Measurements from ENCODE around the gene ZNF407.

ZNF407 gene

DNA sequence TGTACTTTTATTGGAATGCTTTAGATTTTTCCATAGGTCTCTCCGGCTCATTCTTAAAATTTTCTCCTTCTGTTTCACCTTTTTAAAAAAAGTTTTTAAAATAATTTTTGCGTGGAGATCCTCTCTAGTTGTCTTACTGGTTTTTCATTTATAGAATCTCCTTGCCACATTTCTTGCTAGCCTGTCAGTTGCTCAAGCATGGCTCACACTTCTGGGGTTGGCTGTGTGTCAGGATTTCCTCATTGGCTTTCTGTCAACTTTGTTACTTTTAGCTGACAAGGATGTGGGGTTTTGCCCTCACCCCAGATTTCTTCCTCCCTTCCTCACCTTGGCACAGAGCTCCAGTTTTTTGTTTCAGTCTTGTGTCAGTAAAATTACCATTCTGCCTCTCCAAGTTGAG is 124.6 kb downstream of the ZNF407 start:
- TF ChIP-seq, protein P1, sequence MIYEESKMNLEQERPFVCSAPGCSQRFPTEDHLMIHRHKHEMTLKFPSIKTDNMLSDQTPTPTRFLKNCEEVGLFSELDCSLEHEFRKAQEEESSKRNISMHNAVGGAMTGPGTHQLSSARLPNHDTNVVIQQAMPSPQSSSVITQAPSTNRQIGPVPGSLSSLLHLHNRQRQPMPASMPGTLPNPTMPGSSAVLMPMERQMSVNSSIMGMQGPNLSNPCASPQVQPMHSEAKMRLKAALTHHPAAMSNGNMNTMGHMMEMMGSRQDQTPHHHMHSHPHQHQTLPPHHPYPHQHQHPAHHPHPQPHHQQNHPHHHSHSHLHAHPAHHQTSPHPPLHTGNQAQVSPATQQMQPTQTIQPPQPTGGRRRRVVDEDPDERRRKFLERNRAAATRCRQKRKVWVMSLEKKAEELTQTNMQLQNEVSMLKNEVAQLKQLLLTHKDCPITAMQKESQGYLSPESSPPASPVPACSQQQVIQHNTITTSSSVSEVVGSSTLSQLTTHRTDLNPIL (CRISPR knock-in tag; IDR thresholded peaks at IDR 0.05; ENCODE audit: low read depth) = no peak
- TF ChIP-seq ZNF565 (CRISPR knock-in tag; conservative IDR thresholded peaks at IDR 0.05; ENCODE audit: low read depth) = no peak
- TF ChIP-seq ZFP30 (CRISPR knock-in tag; IDR thresholded peaks at IDR 0.05) = no peak
- TF ChIP-seq, protein P2, sequence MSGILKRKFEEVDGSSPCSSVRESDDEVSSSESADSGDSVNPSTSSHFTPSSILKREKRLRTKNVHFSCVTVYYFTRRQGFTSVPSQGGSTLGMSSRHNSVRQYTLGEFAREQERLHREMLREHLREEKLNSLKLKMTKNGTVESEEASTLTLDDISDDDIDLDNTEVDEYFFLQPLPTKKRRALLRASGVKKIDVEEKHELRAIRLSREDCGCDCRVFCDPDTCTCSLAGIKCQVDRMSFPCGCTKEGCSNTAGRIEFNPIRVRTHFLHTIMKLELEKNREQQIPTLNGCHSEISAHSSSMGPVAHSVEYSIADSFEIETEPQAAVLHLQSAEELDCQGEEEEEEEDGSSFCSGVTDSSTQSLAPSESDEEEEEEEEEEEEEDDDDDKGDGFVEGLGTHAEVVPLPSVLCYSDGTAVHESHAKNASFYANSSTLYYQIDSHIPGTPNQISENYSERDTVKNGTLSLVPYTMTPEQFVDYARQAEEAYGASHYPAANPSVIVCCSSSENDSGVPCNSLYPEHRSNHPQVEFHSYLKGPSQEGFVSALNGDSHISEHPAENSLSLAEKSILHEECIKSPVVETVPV (CRISPR knock-in tag; IDR thresholded peaks at IDR 0.05) = no peak
- TF ChIP-seq GLIS3 (CRISPR knock-in tag; IDR thresholded peaks at IDR 0.05) = no peak
- TF ChIP-seq, protein P3, sequence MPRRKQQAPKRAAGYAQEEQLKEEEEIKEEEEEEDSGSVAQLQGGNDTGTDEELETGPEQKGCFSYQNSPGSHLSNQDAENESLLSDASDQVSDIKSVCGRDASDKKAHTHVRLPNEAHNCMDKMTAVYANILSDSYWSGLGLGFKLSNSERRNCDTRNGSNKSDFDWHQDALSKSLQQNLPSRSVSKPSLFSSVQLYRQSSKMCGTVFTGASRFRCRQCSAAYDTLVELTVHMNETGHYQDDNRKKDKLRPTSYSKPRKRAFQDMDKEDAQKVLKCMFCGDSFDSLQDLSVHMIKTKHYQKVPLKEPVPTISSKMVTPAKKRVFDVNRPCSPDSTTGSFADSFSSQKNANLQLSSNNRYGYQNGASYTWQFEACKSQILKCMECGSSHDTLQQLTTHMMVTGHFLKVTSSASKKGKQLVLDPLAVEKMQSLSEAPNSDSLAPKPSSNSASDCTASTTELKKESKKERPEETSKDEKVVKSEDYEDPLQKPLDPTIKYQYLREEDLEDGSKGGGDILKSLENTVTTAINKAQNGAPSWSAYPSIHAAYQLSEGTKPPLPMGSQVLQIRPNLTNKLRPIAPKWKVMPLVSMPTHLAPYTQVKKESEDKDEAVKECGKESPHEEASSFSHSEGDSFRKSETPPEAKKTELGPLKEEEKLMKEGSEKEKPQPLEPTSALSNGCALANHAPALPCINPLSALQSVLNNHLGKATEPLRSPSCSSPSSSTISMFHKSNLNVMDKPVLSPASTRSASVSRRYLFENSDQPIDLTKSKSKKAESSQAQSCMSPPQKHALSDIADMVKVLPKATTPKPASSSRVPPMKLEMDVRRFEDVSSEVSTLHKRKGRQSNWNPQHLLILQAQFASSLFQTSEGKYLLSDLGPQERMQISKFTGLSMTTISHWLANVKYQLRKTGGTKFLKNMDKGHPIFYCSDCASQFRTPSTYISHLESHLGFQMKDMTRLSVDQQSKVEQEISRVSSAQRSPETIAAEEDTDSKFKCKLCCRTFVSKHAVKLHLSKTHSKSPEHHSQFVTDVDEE (CRISPR knock-in tag; IDR thresholded peaks at IDR 0.05) = no peak
- no peak for TF ChIP-seq ISL1 (CRISPR knock-in tag; IDR thresholded peaks at IDR 0.05)
- TF ChIP-seq, protein P4, sequence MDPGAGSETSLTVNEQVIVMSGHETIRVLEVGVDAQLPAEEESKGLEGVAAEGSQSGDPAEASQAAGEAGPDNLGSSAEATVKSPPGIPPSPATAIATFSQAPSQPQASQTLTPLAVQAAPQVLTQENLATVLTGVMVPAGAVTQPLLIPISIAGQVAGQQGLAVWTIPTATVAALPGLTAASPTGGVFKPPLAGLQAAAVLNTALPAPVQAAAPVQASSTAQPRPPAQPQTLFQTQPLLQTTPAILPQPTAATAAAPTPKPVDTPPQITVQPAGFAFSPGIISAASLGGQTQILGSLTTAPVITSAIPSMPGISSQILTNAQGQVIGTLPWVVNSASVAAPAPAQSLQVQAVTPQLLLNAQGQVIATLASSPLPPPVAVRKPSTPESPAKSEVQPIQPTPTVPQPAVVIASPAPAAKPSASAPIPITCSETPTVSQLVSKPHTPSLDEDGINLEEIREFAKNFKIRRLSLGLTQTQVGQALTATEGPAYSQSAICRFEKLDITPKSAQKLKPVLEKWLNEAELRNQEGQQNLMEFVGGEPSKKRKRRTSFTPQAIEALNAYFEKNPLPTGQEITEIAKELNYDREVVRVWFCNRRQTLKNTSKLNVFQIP (CRISPR knock-in tag; IDR thresholded peaks at IDR 0.05; ENCODE audit: borderline replicate concordance, low read depth) = no peak
- no peak for TF ChIP-seq ZC3H10 (CRISPR knock-in tag; IDR thresholded peaks at IDR 0.05)
- ATAC-seq = no peak

DNA sequence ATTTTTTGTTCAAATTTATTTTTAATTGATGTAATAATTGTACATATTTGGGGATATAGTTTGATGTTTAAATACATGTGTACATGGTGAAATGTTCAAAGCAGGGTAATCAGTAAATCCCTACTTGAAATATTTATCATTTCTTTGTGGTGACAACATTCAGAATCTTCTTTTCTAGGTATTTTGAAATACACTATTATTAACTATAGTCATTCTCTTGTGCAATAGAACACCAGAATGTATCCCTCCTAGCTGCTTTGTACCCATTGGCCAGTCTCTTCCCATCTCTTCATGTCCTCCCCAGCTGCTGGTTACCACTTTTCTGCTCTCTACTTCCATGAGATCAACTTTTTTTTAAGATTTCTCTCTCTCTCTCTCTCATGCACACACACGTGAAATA is 126.5 kb downstream of the ZNF407 start:
- ATAC-seq = no peak
- TF ChIP-seq, protein P1 (CRISPR knock-in tag; IDR thresholded peaks at IDR 0.05; ENCODE audit: low read depth) = no peak
- TF ChIP-seq ZFP3 (CRISPR knock-in tag; IDR thresholded peaks at IDR 0.05) (no peak), PPARA (CRISPR knock-in tag; IDR thresholded peaks at IDR 0.05; ENCODE audit: borderline replicate concordance) (no peak), CSDC2 (CRISPR knock-in tag; IDR thresholded peaks at IDR 0.05) (no peak), BACH2 (CRISPR knock-in tag; IDR thresholded peaks at IDR 0.05; ENCODE audit: borderline replicate concordance) (no peak), ESRRG (CRISPR knock-in tag; IDR thresholded peaks at IDR 0.05) (no peak), TCF4 (CRISPR knock-in tag; IDR thresholded peaks at IDR 0.05; ENCODE audit: borderline replicate concordance) (no peak), ZC3H10 (CRISPR knock-in tag; IDR thresholded peaks at IDR 0.05) (no peak), TOX (CRISPR knock-in tag; IDR thresholded peaks at IDR 0.05; ENCODE audit: borderline replicate concordance) (no peak), GLIS3 (CRISPR knock-in tag; IDR thresholded peaks at IDR 0.05) (no peak), ZNF565 (CRISPR knock-in tag; conservative IDR thresholded peaks at IDR 0.05; ENCODE audit: low read depth) (no peak), ZNF8 (CRISPR knock-in tag; IDR thresholded peaks at IDR 0.05) (no peak), ZNF70 (CRISPR knock-in tag; IDR thresholded peaks at IDR 0.05) (no peak), RARB (CRISPR knock-in tag; IDR thresholded peaks at IDR 0.05) (no peak), SNAI2 (CRISPR knock-in tag; IDR thresholded peaks at IDR 0.05) (no peak)
- TF ChIP-seq, protein P5, sequence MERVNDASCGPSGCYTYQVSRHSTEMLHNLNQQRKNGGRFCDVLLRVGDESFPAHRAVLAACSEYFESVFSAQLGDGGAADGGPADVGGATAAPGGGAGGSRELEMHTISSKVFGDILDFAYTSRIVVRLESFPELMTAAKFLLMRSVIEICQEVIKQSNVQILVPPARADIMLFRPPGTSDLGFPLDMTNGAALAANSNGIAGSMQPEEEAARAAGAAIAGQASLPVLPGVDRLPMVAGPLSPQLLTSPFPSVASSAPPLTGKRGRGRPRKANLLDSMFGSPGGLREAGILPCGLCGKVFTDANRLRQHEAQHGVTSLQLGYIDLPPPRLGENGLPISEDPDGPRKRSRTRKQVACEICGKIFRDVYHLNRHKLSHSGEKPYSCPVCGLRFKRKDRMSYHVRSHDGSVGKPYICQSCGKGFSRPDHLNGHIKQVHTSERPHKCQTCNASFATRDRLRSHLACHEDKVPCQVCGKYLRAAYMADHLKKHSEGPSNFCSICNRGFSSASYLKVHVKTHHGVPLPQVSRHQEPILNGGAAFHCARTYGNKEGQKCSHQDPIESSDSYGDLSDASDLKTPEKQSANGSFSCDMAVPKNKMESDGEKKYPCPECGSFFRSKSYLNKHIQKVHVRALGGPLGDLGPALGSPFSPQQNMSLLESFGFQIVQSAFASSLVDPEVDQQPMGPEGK (CRISPR knock-in tag; IDR thresholded peaks at IDR 0.05; ENCODE audit: borderline replicate concordance) = no peak
- TF ChIP-seq, protein P2 (CRISPR knock-in tag; IDR thresholded peaks at IDR 0.05) = no peak
- TF ChIP-seq, protein P3 (CRISPR knock-in tag; IDR thresholded peaks at IDR 0.05) = no peak
